HFFc6 (cell line): ENCODE data around the gene FGF3. TPM values are rescaled to one million over a fixed set of nuclear protein-coding genes. Genes with fewer than 3 reads are reported as not detected.

Experiments
- DNase-seq: peaks from one replicate; pipeline ENCODE4 v3.0.0-alpha.2; 2018
- H3K27ac Mint-ChIP-seq: 2 replicates; pipeline ENCODE4 v1.8.0; 2020; ENCODE audit warnings: mild to moderate bottlenecking, mixed read lengths
- H3K27me3 Mint-ChIP-seq: 2 replicates; pipeline ENCODE4 v1.8.0; 2021; ENCODE audit warnings: mild to moderate bottlenecking, moderate library complexity, mixed read lengths; ENCODE audit not compliant: insufficient read depth
- H3K36me3 Mint-ChIP-seq: 2 replicates; pipeline ENCODE4 v1.8.0; 2021; ENCODE audit warnings: low read depth, mixed read lengths
- H3K4me1 Mint-ChIP-seq: 2 replicates; pipeline ENCODE4 v1.8.0; 2020; ENCODE audit warnings: low read depth, mixed read lengths
- H3K4me3 Mint-ChIP-seq: 2 replicates; pipeline ENCODE4 v1.8.0; 2020; ENCODE audit warnings: mild to moderate bottlenecking, moderate library complexity, mixed read lengths
- H3K9me3 Mint-ChIP-seq: 2 replicates; pipeline ENCODE4 v1.8.0; 2020; ENCODE audit warnings: mild to moderate bottlenecking, mixed read lengths
- CTCF ChIP-seq: fragments of 200-600 bp; sonication (generic); IDR thresholded peaks from 2 replicates; pipeline ENCODE4 v1.5.0; 2021; ENCODE audit warnings: antibody characterized with exemption, mild to moderate bottlenecking
- total RNA-seq, 6 experiments: library from RNA; stranded (reverse); fragmentation: NEBNext Ultra II Directional; extraction: Animal tissue kit (Norgen Biotek cat#: 25700); gene quantifications; 2 replicates in 1 of 6; 3 replicates in 5 of 6; pipeline ENCODE4 v1.2.3, GENCODE V29; 2021

The FGF3 gene
- total RNA-seq, 6 experiments from 2014 or later, result not detected

- H3K36me3 Mint-ChIP-seq, result no peaks in the 10 kb centered on the region
- peaks cover 4% of the 10 kb centered on the region for H3K9me3 Mint-ChIP-seq
- H3K27me3 Mint-ChIP-seq, result peaks cover 17% of the 10 kb centered on the region
- H3K27ac Mint-ChIP-seq, result no peak overlapping the region
- no peaks in the 10 kb centered on the region for H3K4me1 Mint-ChIP-seq
- H3K4me3 Mint-ChIP-seq, result no peak overlapping the region
- no peak for DNase-seq
- no peak for TF ChIP-seq CTCF
These were observed 15.5 kb downstream of the FGF3 start for GRCh38 chr11:69803604-69804218.

- Mint-ChIP-seq H3K27me3 (peaks cover 13% of the 10 kb centered on the region), H3K4me3 (no peak overlapping the region), H3K27ac (no peak overlapping the region), H3K36me3 (no peaks in the 10 kb centered on the region), H3K4me1 (no peaks in the 10 kb centered on the region), H3K9me3 (peaks cover 4% of the 10 kb centered on the region)
- no peak for TF ChIP-seq CTCF
- DNase-seq, result no peak
These were observed 16.2 kb downstream of the FGF3 start for GRCh38 chr11:69803022-69803421.

- Mint-ChIP-seq H3K27ac (no peak overlapping the region), H3K4me3 (no peak overlapping the region), H3K36me3 (no peaks in the 10 kb centered on the region), H3K4me1 (no peaks in the 10 kb centered on the region), H3K27me3 (peaks cover 13% of the 10 kb centered on the region), H3K9me3 (peaks cover 4% of the 10 kb centered on the region)
- no peak for TF ChIP-seq CTCF
- DNase-seq, result no peak
These were observed 16.6 kb downstream of the FGF3 start for GRCh38 chr11:69802590-69802989.

GRCh38 chr11:69801513-69802335 lies 17.5 kb downstream of the FGF3 start:
- no peaks in the 10 kb centered on the region for H3K4me1 Mint-ChIP-seq
- TF ChIP-seq CTCF, result peak; percentile 87
- H3K9me3 Mint-ChIP-seq, result peaks cover 4% of the 10 kb centered on the region
- H3K36me3 Mint-ChIP-seq, result no peaks in the 10 kb centered on the region
- H3K27ac Mint-ChIP-seq, result no peak overlapping the region
- H3K27me3 Mint-ChIP-seq, result peaks cover 11% of the 10 kb centered on the region
- DNase-seq, result no peak
- no peak overlapping the region for H3K4me3 Mint-ChIP-seq

- no peak overlapping the region for H3K4me3 Mint-ChIP-seq
- H3K9me3 Mint-ChIP-seq, result peaks cover 4% of the 10 kb centered on the region
- no peak for TF ChIP-seq CTCF
- H3K36me3 Mint-ChIP-seq, result no peaks in the 10 kb centered on the region
- no peak overlapping the region for H3K27ac Mint-ChIP-seq
- no peaks in the 10 kb centered on the region for H3K4me1 Mint-ChIP-seq
- H3K27me3 Mint-ChIP-seq, result peaks cover 12% of the 10 kb centered on the region
- no peak for DNase-seq
These were observed 18.9 kb downstream of the FGF3 start for GRCh38 chr11:69800278-69800677.
